ENCODE measurements around the gene LAMA2. TPM values are rescaled to one million over a fixed set of nuclear protein-coding genes. Genes with fewer than 3 reads are reported as not detected.

LAMA2 gene
- total and polyA plus RNA-seq, 2 experiments from 2014 or later, result 0.91 to 6.4 TPM

DNA sequence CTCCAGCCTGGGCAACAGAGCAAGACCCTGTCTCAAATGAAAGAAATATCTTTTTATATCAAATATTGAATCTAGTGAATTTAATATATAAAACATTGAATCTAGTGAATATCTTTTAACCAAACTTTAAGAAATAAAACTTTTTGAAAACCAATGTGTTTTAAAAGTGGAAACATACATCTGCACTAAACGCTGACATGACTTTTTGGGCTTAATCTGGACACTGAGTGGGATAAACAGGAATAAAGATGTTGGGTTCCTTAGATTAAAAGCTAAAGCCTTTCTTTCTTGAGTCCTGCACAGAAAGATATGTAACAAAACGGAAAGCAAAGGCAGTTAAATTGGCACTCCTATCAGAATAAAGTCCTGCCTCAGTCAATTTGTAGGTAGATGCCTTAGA is 636.8 kb downstream of the LAMA2 start:
- H3K4me1 ChIP-seq (ENCODE audit: insufficient read depth), result no peaks in the 10 kb centered on the region
- Mint-ChIP-seq H3K4me1 (0 out of 3 replicates have a peak, but pooled peaks cover 3% of the 10 kb centered on the region), H3K9me3 (no peaks in the 10 kb centered on the region), H3K36me3 (ENCODE audit: low read depth) (no peaks in the 10 kb centered on the region), H3K27me3 (ENCODE audit: insufficient read depth, low read depth, poor library complexity) (no peaks in the 10 kb centered on the region), H3K4me3 (no peak overlapping the region), H3K27ac (no peak overlapping the region)
- H3K27me3 ChIP-seq (ENCODE audit: insufficient read depth), result no peaks in the 10 kb centered on the region
- DNase-seq (ENCODE audit: low spot score) (no peak), ATAC-seq (no peak)
- no peak overlapping the region for H2AFZ ChIP-seq
- H3K4me2 ChIP-seq, result no peak overlapping the region
- H3K36me3 ChIP-seq (ENCODE audit: insufficient read depth), result no peaks in the 10 kb centered on the region
- no peaks in the 10 kb centered on the region for H4K20me1 ChIP-seq (replicated peaks; ENCODE audit: insufficient read depth)
- no peak overlapping the region for H3K27ac ChIP-seq (ENCODE audit: low read depth)
- no peak overlapping the region for H3K4me3 ChIP-seq
- H3K79me2 ChIP-seq (replicated peaks; ENCODE audit: insufficient read depth), result no peaks in the 10 kb centered on the region
- H3F3A ChIP-seq (replicated peaks; ENCODE audit: low read depth), result no peaks in the 10 kb centered on the region
- TF ChIP-seq, protein P1, sequence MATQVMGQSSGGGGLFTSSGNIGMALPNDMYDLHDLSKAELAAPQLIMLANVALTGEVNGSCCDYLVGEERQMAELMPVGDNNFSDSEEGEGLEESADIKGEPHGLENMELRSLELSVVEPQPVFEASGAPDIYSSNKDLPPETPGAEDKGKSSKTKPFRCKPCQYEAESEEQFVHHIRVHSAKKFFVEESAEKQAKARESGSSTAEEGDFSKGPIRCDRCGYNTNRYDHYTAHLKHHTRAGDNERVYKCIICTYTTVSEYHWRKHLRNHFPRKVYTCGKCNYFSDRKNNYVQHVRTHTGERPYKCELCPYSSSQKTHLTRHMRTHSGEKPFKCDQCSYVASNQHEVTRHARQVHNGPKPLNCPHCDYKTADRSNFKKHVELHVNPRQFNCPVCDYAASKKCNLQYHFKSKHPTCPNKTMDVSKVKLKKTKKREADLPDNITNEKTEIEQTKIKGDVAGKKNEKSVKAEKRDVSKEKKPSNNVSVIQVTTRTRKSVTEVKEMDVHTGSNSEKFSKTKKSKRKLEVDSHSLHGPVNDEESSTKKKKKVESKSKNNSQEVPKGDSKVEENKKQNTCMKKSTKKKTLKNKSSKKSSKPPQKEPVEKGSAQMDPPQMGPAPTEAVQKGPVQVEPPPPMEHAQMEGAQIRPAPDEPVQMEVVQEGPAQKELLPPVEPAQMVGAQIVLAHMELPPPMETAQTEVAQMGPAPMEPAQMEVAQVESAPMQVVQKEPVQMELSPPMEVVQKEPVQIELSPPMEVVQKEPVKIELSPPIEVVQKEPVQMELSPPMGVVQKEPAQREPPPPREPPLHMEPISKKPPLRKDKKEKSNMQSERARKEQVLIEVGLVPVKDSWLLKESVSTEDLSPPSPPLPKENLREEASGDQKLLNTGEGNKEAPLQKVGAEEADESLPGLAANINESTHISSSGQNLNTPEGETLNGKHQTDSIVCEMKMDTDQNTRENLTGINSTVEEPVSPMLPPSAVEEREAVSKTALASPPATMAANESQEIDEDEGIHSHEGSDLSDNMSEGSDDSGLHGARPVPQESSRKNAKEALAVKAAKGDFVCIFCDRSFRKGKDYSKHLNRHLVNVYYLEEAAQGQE (IDR thresholded peaks at IDR 0.05; ENCODE audit: unreplicated experiment), result no peak
- TF ChIP-seq POLR2AphosphoS5 (IDR thresholded peaks at IDR 0.05; ENCODE audit: low read depth), result no peak
- no peak for TF ChIP-seq ZNF331 (CRISPR knock-in tag; IDR thresholded peaks at IDR 0.05; ENCODE audit: low read depth)
- TF ChIP-seq EZH2phosphoT487 (IDR thresholded peaks at IDR 0.05; ENCODE audit: unreplicated experiment), result no peak
- TF ChIP-seq ZNF114 (CRISPR knock-in tag; IDR thresholded peaks at IDR 0.05), result no peak
- TF ChIP-seq, protein P2, sequence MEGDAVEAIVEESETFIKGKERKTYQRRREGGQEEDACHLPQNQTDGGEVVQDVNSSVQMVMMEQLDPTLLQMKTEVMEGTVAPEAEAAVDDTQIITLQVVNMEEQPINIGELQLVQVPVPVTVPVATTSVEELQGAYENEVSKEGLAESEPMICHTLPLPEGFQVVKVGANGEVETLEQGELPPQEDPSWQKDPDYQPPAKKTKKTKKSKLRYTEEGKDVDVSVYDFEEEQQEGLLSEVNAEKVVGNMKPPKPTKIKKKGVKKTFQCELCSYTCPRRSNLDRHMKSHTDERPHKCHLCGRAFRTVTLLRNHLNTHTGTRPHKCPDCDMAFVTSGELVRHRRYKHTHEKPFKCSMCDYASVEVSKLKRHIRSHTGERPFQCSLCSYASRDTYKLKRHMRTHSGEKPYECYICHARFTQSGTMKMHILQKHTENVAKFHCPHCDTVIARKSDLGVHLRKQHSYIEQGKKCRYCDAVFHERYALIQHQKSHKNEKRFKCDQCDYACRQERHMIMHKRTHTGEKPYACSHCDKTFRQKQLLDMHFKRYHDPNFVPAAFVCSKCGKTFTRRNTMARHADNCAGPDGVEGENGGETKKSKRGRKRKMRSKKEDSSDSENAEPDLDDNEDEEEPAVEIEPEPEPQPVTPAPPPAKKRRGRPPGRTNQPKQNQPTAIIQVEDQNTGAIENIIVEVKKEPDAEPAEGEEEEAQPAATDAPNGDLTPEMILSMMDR (conservative IDR thresholded peaks at IDR 0.05; ENCODE audit: low read depth in 2 of 2), result no peak
- TF ChIP-seq, protein P3, sequence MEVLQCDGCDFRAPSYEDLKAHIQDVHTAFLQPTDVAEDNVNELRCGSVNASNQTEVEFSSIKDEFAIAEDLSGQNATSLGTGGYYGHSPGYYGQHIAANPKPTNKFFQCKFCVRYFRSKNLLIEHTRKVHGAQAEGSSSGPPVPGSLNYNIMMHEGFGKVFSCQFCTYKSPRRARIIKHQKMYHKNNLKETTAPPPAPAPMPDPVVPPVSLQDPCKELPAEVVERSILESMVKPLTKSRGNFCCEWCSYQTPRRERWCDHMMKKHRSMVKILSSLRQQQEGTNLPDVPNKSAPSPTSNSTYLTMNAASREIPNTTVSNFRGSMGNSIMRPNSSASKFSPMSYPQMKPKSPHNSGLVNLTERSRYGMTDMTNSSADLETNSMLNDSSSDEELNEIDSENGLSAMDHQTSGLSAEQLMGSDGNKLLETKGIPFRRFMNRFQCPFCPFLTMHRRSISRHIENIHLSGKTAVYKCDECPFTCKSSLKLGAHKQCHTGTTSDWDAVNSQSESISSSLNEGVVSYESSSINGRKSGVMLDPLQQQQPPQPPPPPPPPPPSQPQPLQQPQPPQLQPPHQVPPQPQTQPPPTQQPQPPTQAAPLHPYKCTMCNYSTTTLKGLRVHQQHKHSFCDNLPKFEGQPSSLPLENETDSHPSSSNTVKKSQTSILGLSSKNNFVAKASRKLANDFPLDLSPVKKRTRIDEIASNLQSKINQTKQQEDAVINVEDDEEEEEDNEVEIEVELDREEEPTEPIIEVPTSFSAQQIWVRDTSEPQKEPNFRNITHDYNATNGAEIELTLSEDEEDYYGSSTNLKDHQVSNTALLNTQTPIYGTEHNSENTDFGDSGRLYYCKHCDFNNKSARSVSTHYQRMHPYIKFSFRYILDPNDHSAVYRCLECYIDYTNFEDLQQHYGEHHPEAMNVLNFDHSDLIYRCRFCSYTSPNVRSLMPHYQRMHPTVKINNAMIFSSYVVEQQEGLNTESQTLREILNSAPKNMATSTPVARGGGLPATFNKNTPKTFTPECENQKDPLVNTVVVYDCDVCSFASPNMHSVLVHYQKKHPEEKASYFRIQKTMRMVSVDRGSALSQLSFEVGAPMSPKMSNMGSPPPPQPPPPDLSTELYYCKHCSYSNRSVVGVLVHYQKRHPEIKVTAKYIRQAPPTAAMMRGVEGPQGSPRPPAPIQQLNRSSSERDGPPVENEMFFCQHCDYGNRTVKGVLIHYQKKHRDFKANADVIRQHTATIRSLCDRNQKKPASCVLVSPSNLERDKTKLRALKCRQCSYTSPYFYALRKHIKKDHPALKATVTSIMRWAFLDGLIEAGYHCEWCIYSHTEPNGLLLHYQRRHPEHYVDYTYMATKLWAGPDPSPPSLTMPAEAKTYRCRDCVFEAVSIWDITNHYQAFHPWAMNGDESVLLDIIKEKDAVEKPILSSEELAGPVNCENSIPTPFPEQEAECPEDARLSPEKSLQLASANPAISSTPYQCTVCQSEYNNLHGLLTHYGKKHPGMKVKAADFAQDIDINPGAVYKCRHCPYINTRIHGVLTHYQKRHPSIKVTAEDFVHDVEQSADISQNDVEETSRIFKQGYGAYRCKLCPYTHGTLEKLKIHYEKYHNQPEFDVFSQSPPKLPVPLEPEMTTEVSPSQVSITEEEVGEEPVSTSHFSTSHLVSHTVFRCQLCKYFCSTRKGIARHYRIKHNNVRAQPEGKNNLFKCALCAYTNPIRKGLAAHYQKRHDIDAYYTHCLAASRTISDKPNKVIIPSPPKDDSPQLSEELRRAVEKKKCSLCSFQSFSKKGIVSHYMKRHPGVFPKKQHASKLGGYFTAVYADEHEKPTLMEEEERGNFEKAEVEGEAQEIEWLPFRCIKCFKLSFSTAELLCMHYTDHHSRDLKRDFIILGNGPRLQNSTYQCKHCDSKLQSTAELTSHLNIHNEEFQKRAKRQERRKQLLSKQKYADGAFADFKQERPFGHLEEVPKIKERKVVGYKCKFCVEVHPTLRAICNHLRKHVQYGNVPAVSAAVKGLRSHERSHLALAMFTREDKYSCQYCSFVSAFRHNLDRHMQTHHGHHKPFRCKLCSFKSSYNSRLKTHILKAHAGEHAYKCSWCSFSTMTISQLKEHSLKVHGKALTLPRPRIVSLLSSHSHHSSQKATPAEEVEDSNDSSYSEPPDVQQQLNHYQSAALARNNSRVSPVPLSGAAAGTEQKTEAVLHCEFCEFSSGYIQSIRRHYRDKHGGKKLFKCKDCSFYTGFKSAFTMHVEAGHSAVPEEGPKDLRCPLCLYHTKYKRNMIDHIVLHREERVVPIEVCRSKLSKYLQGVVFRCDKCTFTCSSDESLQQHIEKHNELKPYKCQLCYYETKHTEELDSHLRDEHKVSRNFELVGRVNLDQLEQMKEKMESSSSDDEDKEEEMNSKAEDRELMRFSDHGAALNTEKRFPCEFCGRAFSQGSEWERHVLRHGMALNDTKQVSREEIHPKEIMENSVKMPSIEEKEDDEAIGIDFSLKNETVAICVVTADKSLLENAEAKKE (CRISPR knock-in tag; IDR thresholded peaks at IDR 0.05), result no peak
- no peak for TF ChIP-seq STAT1 (IDR thresholded peaks at IDR 0.05; ENCODE audit: unreplicated experiment)
- TF ChIP-seq, protein P4, sequence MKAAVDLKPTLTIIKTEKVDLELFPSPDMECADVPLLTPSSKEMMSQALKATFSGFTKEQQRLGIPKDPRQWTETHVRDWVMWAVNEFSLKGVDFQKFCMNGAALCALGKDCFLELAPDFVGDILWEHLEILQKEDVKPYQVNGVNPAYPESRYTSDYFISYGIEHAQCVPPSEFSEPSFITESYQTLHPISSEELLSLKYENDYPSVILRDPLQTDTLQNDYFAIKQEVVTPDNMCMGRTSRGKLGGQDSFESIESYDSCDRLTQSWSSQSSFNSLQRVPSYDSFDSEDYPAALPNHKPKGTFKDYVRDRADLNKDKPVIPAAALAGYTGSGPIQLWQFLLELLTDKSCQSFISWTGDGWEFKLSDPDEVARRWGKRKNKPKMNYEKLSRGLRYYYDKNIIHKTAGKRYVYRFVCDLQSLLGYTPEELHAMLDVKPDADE (IDR thresholded peaks at IDR 0.05), result no peak
- no peak for TF ChIP-seq JUNB (IDR thresholded peaks at IDR 0.05; ENCODE audit: unreplicated experiment)
- H3K9me2 ChIP-seq (ENCODE audit: insufficient read depth), result no peaks in the 10 kb centered on the region
